Measurements from ENCODE around the gene TMEM198. TPM values are rescaled to one million over a fixed set of nuclear protein-coding genes. Genes with fewer than 3 reads are reported as not detected.

Gene TMEM198
- total RNA-seq, 1 experiment from 2014 or later, result 1.1 TPM

GRCh38 chr2:219506802-219507526, 36.9 kb upstream of the TMEM198 start:
- no peak for DNase-seq
- Histone ChIP-seq H3K9me3 (ENCODE audit: low read length) (no peaks in the 10 kb centered on the region), H4K20me1 (ENCODE audit: low read length) (no peaks in the 10 kb centered on the region), H3K9ac (ENCODE audit: low read length) (no peak overlapping the region), H3K79me2 (ENCODE audit: low read length) (no peaks in the 10 kb centered on the region), H3F3A (ENCODE audit: low read length, unreplicated experiment) (no peaks in the 10 kb centered on the region), H3K27ac (ENCODE audit: low read length) (no peak overlapping the region), H3K4me1 (ENCODE audit: insufficient read depth, low read length) (no peaks in the 10 kb centered on the region; the same call in 1 of the 2 replicates), H3K27me3 (ENCODE audit: low read length) (peaks cover 18% of the 10 kb centered on the region), H3K9me2 (replicated peaks; ENCODE audit: low read length) (no peaks in the 10 kb centered on the region), H3K4me2 (ENCODE audit: low read length) (no peak overlapping the region), H3K4me3 (ENCODE audit: low read length) (no peak overlapping the region), H2AFZ (ENCODE audit: low read length) (no peak overlapping the region), H3K36me3 (ENCODE audit: low read depth, low read length) (no peaks in the 10 kb centered on the region)
- TF ChIP-seq EZH2phosphoT487 (IDR thresholded peaks at IDR 0.05; ENCODE audit: borderline replicate concordance, low read length) (no peak), CTCF (conservative IDR thresholded peaks at IDR 0.05; ENCODE audit: low read depth, low read length) (no peak), EZH2 (IDR thresholded peaks at IDR 0.05; ENCODE audit: low read length, unreplicated experiment) (no peak)
- BruUV-seq (replicated peaks), result no TSS peak
- CTCF ChIA-PET, result interaction anchor here (0.6 kb wide), 1 partner anchor 104 kb away, joined by 4 read pairs; no protein-coding TSS in a partner anchor
- ATAC-seq, result no peak
- POLR2A ChIA-PET (ENCODE audit: unreplicated experiment), result no interaction called here
- intact Hi-C loops (cut with micrococcal nuclease), result no loop called here

GRCh38 chr2:219507581-219508443, 36.0 kb upstream of the TMEM198 start:
- Histone ChIP-seq H3K27me3 (ENCODE audit: low read length) (peaks cover 26% of the 10 kb centered on the region), H4K20me1 (ENCODE audit: low read length) (no peaks in the 10 kb centered on the region), H2AFZ (ENCODE audit: low read length) (no peak overlapping the region), H3K4me2 (ENCODE audit: low read length) (no peak overlapping the region), H3K4me3 (ENCODE audit: low read length) (no peak overlapping the region), H3K9ac (ENCODE audit: low read length) (no peak overlapping the region), H3K36me3 (ENCODE audit: low read depth, low read length) (no peaks in the 10 kb centered on the region), H3K9me2 (replicated peaks; ENCODE audit: low read length) (no peaks in the 10 kb centered on the region), H3F3A (ENCODE audit: low read length, unreplicated experiment) (no peaks in the 10 kb centered on the region), H3K27ac (ENCODE audit: low read length) (no peak overlapping the region), H3K9me3 (ENCODE audit: low read length) (no peaks in the 10 kb centered on the region), H3K4me1 (ENCODE audit: insufficient read depth, low read length) (no peaks in the 10 kb centered on the region; the same call in 1 of the 2 replicates), H3K79me2 (ENCODE audit: low read length) (no peaks in the 10 kb centered on the region)
- DNase-seq, result no peak
- ATAC-seq, result no peak
- intact Hi-C loops (cut with micrococcal nuclease), result no loop called here
- CTCF ChIA-PET, result interaction anchor here (1.0 kb wide), 2 partner anchors 9 to 20 kb away, joined by 3 to 8 read pairs; partner anchors contain the start of gene GMPPA
- POLR2A ChIA-PET (ENCODE audit: unreplicated experiment), result interaction anchor here (0.7 to 0.8 kb wide), 2 partner anchors 9 to 49 kb away, joined by 3 to 9 read pairs; partner anchors contain the start of gene GMPPA
- TF ChIP-seq EZH2 (IDR thresholded peaks at IDR 0.05; ENCODE audit: low read length, unreplicated experiment), result no peak
- no peak for TF ChIP-seq CTCF (conservative IDR thresholded peaks at IDR 0.05; ENCODE audit: low read depth, low read length)
- no peak for TF ChIP-seq EZH2phosphoT487 (IDR thresholded peaks at IDR 0.05; ENCODE audit: borderline replicate concordance, low read length)
- BruUV-seq (replicated peaks), result no TSS peak

Measured in PC-3 (cell line).